HepG2 (cell line): ENCODE measurements around the gene FAM222B. TPM values are rescaled to one million over a fixed set of nuclear protein-coding genes. Genes with fewer than 3 reads are reported as not detected.
A peak's percentile ranks its signal among the peaks of the same experiment; 100 is the strongest.

ENCODE experiments used
- ARNT2 ChIP-seq: sonication (generic); formaldehyde crosslinking; IDR thresholded peaks from 2 replicates; pipeline ENCODE4 v1.8.0; 2022; ENCODE audit warnings: mild to moderate bottlenecking, low read depth, missing genetic modification reagents, moderate library complexity
- EZH2 ChIP-seq: conservative IDR thresholded peaks from 2 replicates; pipeline ENCODE4 v1.6.1; 2012; ENCODE audit warnings: mild to moderate bottlenecking, low read depth, low read length, moderate library complexity
- TARDBP ChIP-seq: sonication (generic); formaldehyde crosslinking; IDR thresholded peaks from 2 replicates; pipeline ENCODE4 v1.8.0; 2022; ENCODE audit warnings: mild to moderate bottlenecking, missing genetic modification reagents
- ZC3H4 ChIP-seq: sonication (generic); formaldehyde crosslinking; IDR thresholded peaks from 2 replicates; pipeline ENCODE4 v1.4.0; 2020; ENCODE audit warnings: missing genetic modification reagents, borderline replicate concordance
- ZFX ChIP-seq: sonication (generic); formaldehyde crosslinking; IDR thresholded peaks from 2 replicates; pipeline ENCODE4 v1.4.0; 2020; ENCODE audit warnings: mild to moderate bottlenecking, low read depth, missing genetic modification reagents, moderate library complexity
- ZNF670 ChIP-seq: sonication (generic); formaldehyde crosslinking; IDR thresholded peaks from 2 replicates; pipeline ENCODE4 v1.8.0; 2022; ENCODE audit warnings: mild to moderate bottlenecking, missing genetic modification reagents, borderline replicate concordance
- ZSCAN31 ChIP-seq: sonication (generic); formaldehyde crosslinking; IDR thresholded peaks from 2 replicates; pipeline ENCODE4 v1.5.0; 2020; ENCODE audit warnings: low read depth, mild to moderate bottlenecking, missing genetic modification reagents
- polyA plus RNA-seq, 8 experiments: library from polyadenylated mRNA; depleted of rRNA in 3 of 8; stranded (reverse) in 7 of 8; unstranded in 1 of 8; fragments of >200 nt; fragmentation: Illumina TruSeq in 4 of 8; extraction: Trizol in 4 of 8; gene quantifications; 2 replicates each; pipeline versions ENCODE4 v1.2.1 to v1.2.3, GENCODE V29; 2011 to 2016; ENCODE audit warnings: low read depth in 4 of 8, missing spikeins in 1 of 8, mixed read lengths in 1 of 8; ENCODE audit not compliant: insufficient read depth in 1 of 8
- total RNA-seq, 5 experiments: library from RNA; depleted of rRNA; stranded (reverse); fragments of >200 nt; fragmentation: Illumina TruSeq; extraction: Trizol; gene quantifications; 2 replicates each; pipeline ENCODE4 v1.2.3, GENCODE V29; 2016; ENCODE audit warnings: low read depth in 1 of 5
- TF ChIP-seq, protein P1 (sequence below): sonication (generic); formaldehyde crosslinking; IDR thresholded peaks from 2 replicates; pipeline ENCODE4 v1.4.0; 2020; ENCODE audit warnings: missing genetic modification reagents, borderline replicate concordance
- TF ChIP-seq, protein P2 (sequence below): sonication (generic); formaldehyde crosslinking; IDR thresholded peaks from 2 replicates; pipeline ENCODE4 v1.8.0; 2022; ENCODE audit warnings: missing genetic modification reagents, mild to moderate bottlenecking, inconsistent platforms, borderline replicate concordance
- TF ChIP-seq, protein P3 (sequence below): sonication (generic); formaldehyde crosslinking; conservative IDR thresholded peaks from 2 replicates; pipeline ENCODE4 v1.5.0; 2020; ENCODE audit warnings: missing genetic modification reagents
- TF ChIP-seq, protein P4 (sequence below): sonication (generic); formaldehyde crosslinking; IDR thresholded peaks from 2 replicates; pipeline ENCODE4 v1.4.0; 2020; ENCODE audit warnings: missing genetic modification reagents; ENCODE audit errors: not compliant biosample characterization
- TF ChIP-seq, protein P5 (sequence below): sonication (generic); formaldehyde crosslinking; IDR thresholded peaks from 2 replicates; pipeline ENCODE4 v1.4.0; 2020; ENCODE audit warnings: low read depth, mild to moderate bottlenecking, missing genetic modification reagents
- TF ChIP-seq, protein P6 (sequence below): sonication (generic); formaldehyde crosslinking; IDR thresholded peaks from 2 replicates; pipeline ENCODE4 v1.4.0; 2020; ENCODE audit warnings: missing genetic modification reagents, low read depth, mild to moderate bottlenecking, borderline replicate concordance
- TF ChIP-seq, protein P7 (sequence below): sonication (generic); formaldehyde crosslinking; IDR thresholded peaks from 2 replicates; pipeline ENCODE4 v1.8.1; 2023; ENCODE audit warnings: missing genetic modification reagents, inconsistent platforms, borderline replicate concordance

Gene FAM222B
- total and polyA plus RNA-seq, 2 of the 13 experiments (the other 11 are each of a cell fraction or from before 2014, with no cell fraction given), result 3.5 to 7.3 TPM

DNA sequence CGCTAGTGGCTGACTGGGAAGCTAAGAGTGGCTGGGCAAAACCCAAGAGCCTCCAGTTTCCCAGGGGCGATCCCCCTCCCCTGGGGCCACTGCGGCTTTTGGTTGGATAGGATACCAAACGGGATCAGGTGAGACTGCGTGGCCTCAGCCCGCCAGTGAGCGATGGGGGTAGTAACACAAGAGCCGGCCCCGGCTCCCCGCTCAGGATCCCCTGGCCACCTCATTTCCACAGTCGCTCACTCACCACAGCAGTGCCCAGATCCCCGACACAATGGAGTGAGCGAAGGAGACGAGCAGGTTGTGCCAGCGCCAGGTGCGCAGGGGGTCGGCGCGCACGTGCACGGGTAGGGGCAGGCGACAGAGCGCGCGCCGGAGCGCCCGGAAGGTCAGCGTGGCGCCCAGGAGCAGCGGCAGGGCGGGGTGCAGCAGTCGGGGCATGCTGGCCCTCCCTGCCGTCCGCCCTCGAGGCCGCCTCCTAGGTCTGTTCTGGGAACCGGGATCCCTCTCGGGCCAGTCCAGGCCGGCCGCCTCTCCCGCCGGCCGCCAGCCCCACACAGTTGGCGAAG is 116.8 kb downstream of the FAM222B start (continued):
- TF ChIP-seq, protein P1, sequence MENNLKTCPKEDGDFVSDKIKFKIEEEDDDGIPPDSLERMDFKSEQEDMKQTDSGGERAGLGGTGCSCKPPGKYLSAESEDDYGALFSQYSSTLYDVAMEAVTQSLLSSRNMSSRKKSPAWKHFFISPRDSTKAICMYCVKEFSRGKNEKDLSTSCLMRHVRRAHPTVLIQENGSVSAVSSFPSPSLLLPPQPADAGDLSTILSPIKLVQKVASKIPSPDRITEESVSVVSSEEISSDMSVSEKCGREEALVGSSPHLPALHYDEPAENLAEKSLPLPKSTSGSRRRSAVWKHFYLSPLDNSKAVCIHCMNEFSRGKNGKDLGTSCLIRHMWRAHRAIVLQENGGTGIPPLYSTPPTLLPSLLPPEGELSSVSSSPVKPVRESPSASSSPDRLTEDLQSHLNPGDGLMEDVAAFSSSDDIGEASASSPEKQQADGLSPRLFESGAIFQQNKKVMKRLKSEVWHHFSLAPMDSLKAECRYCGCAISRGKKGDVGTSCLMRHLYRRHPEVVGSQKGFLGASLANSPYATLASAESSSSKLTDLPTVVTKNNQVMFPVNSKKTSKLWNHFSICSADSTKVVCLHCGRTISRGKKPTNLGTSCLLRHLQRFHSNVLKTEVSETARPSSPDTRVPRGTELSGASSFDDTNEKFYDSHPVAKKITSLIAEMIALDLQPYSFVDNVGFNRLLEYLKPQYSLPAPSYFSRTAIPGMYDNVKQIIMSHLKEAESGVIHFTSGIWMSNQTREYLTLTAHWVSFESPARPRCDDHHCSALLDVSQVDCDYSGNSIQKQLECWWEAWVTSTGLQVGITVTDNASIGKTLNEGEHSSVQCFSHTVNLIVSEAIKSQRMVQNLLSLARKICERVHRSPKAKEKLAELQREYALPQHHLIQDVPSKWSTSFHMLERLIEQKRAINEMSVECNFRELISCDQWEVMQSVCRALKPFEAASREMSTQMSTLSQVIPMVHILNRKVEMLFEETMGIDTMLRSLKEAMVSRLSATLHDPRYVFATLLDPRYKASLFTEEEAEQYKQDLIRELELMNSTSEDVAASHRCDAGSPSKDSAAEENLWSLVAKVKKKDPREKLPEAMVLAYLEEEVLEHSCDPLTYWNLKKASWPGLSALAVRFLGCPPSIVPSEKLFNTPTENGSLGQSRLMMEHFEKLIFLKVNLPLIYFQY (CRISPR knock-in tag), result no peak
- no peak for TF ChIP-seq EZH2
- TF ChIP-seq, protein P2, sequence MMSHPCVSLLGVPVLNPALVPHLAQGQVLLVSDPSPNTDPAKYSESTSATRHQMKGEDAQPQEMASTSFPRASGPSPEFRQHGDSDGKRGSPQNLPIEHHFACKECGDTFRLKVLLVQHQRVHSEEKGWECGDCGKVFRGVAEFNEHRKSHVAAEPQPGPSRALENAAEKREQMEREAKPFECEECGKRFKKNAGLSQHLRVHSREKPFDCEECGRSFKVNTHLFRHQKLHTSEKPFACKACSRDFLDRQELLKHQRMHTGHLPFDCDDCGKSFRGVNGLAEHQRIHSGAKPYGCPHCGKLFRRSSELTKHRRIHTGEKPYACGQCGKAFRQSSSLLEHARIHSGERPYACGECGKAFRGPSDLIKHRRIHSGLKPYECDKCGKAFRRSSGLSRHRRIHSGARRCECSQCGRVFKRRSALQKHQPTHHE (CRISPR knock-in tag), result peak; percentile 61
- peak; percentile 73 for TF ChIP-seq ZSCAN31 (CRISPR knock-in tag)
- peak; percentile 79 for TF ChIP-seq ZFX (CRISPR knock-in tag)
- TF ChIP-seq TARDBP (CRISPR knock-in tag), result no peak; the same call in 1 of the 2 replicates
- TF ChIP-seq, protein P3, sequence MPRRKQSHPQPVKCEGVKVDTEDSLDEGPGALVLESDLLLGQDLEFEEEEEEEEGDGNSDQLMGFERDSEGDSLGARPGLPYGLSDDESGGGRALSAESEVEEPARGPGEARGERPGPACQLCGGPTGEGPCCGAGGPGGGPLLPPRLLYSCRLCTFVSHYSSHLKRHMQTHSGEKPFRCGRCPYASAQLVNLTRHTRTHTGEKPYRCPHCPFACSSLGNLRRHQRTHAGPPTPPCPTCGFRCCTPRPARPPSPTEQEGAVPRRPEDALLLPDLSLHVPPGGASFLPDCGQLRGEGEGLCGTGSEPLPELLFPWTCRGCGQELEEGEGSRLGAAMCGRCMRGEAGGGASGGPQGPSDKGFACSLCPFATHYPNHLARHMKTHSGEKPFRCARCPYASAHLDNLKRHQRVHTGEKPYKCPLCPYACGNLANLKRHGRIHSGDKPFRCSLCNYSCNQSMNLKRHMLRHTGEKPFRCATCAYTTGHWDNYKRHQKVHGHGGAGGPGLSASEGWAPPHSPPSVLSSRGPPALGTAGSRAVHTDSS, result no peak
- TF ChIP-seq ZNF670 (CRISPR knock-in tag), result peak; percentile 44; the same call in 1 of the 2 replicates
- TF ChIP-seq, protein P4, sequence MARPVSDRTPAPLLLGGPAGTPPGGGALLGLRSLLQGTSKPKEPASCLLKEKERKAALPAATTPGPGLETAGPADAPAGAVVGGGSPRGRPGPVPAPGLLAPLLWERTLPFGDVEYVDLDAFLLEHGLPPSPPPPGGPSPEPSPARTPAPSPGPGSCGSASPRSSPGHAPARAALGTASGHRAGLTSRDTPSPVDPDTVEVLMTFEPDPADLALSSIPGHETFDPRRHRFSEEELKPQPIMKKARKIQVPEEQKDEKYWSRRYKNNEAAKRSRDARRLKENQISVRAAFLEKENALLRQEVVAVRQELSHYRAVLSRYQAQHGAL, result no peak
- TF ChIP-seq, protein P5, sequence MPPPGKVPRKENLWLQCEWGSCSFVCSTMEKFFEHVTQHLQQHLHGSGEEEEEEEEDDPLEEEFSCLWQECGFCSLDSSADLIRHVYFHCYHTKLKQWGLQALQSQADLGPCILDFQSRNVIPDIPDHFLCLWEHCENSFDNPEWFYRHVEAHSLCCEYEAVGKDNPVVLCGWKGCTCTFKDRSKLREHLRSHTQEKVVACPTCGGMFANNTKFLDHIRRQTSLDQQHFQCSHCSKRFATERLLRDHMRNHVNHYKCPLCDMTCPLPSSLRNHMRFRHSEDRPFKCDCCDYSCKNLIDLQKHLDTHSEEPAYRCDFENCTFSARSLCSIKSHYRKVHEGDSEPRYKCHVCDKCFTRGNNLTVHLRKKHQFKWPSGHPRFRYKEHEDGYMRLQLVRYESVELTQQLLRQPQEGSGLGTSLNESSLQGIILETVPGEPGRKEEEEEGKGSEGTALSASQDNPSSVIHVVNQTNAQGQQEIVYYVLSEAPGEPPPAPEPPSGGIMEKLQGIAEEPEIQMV (CRISPR knock-in tag), result peak; percentile 68; the same call in 1 of the 2 replicates
- TF ChIP-seq ARNT2 (CRISPR knock-in tag), result peak; percentile 82; the same call in 1 of the 2 replicates
- TF ChIP-seq, protein P6, sequence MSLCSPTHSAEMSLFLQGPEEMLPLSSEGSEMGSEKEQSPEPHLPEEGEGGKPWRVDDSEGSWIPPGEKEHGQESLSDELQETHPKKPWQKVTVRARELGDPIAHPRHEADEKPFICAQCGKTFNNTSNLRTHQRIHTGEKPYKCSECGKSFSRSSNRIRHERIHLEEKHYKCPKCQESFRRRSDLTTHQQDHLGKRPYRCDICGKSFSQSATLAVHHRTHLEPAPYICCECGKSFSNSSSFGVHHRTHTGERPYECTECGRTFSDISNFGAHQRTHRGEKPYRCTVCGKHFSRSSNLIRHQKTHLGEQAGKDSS (CRISPR knock-in tag), result peak; percentile 61; the same call in 1 of the 2 replicates
- TF ChIP-seq, protein P7, sequence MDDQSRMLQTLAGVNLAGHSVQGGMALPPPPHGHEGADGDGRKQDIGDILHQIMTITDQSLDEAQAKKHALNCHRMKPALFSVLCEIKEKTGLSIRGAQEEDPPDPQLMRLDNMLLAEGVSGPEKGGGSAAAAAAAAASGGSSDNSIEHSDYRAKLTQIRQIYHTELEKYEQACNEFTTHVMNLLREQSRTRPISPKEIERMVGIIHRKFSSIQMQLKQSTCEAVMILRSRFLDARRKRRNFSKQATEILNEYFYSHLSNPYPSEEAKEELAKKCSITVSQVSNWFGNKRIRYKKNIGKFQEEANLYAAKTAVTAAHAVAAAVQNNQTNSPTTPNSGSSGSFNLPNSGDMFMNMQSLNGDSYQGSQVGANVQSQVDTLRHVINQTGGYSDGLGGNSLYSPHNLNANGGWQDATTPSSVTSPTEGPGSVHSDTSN, result 0 out of 2 replicates have a peak, but pooled peaks have one; percentile 15
- TF ChIP-seq ZC3H4 (CRISPR knock-in tag), result peak; percentile 93; the same call in 1 of the 2 replicates
